ENCODE data around the gene HOMER3. TPM values are rescaled to one million over a fixed set of nuclear protein-coding genes. Genes with fewer than 3 reads are reported as not detected.

HOMER3 gene
- total and polyA plus RNA-seq, 9 of the 15 experiments (the other 6 are each of a cell fraction or from before 2014, with no cell fraction given), result 1.3 to 5.1 (median 3.7) TPM; not detected in 2

DNA sequence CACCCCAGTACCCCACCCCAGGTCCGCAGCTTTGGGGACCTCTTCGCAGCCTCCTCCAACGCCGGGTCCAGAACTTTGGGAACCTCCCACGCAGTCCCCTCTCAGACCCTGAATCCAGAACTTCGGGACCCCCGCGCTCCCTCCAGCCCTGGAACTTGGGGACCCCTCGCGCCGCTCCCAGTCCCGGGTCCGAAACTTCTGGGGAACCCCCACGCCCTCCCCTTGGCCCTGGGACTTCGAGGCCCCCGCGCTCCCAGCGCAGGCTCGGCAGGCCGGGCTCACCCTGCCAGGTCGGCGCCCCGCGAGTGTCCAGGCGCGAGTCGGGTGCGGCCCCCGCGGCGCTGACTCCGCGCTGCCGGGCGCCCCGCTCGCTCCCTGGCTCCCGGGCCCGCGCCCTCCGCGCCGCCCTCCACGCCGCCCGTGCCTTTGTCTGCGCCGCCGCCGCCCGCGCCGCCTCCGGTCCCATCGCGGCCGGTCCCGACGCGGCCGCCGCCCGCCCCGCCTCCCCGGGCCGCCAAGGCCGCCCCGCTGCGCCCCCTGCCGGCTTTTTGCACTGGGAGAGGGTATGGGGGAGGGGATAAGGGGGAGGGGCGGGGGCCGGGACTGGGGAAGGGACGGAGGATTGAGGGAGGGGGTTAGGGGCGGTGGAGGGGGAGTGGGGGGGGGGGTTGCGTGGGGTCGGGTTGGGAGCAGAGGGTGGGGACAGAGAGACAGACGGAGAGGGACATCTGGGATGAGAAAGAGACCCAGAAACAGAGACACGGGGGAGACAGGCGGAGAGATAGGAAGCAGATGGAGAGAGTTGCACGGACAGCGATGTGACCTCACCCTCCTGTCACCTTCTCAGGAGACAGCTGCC, at the start of gene HOMER3 (continued):
- no peak for TF ChIP-seq FOXO4 (CRISPR knock-in tag; IDR thresholded peaks at IDR 0.05)
- TF ChIP-seq ZNF740 (CRISPR knock-in tag; IDR thresholded peaks at IDR 0.05), result no peak
- TF ChIP-seq ZNF740 (tag; IDR thresholded peaks at IDR 0.05), result peak in 1 of 2 experiments; percentile 48; a peak in 1 of 4 replicates
- peak; percentile 10 for TF ChIP-seq TBP (optimal IDR thresholded peaks at IDR 0.05; ENCODE audit: low read depth, low read length)
- no peak for TF ChIP-seq SRSF3 (IDR thresholded peaks at IDR 0.05; ENCODE audit: insufficient read depth, low read length)
- TF ChIP-seq SIN3B (IDR thresholded peaks at IDR 0.05; ENCODE audit: low read depth), result 0 out of 2 replicates have a peak, but pooled peaks have one; percentile 25
- TF ChIP-seq RBFOX2 (IDR thresholded peaks at IDR 0.05; ENCODE audit: low read depth, low read length), result peak; percentile 35; the same call in 1 of the 2 replicates
- peak; percentile 74; the same call in 1 of the 2 replicates for TF ChIP-seq RB1 (IDR thresholded peaks at IDR 0.05; ENCODE audit: low read depth)
- TF ChIP-seq THRB (CRISPR knock-in tag; conservative IDR thresholded peaks at IDR 0.05), result no peak
- TF ChIP-seq YY1 (IDR thresholded peaks at IDR 0.05; ENCODE audit: borderline replicate concordance in 1 of 3, control insufficient read depth in 1 of 3, extremely low read depth in 1 of 3, insufficient read depth in 3 of 3, insufficient read length in 1 of 3, insufficient replicate concordance in 2 of 3, low read depth in 1 of 3, low read length in 2 of 3), result peak in 1 of 3 experiments; percentile 34
